NCI-H526 (cell line): ENCODE results near the gene GAP43.
"Not testable (repeated sequence)": the region's sequence is repeated elsewhere in the genome, so short reads cannot be mapped to it uniquely, and the experiment has no call there.

Source experiments
- DNase-seq, 2 experiments: peaks; one replicate each; lab custom pipeline; 2025; lab: John Stamatoyannopoulos, UW

The GAP43 gene

GRCh38 chr3:115698851-115699591, 75.7 kb downstream of the GAP43 start:
- DNase-seq, result no peak

- no peak for DNase-seq
Observed at GRCh38 chr3:115699706-115700105, 76.4 kb downstream of the GAP43 start.

GRCh38 chr3:115702598-115702997, 79.3 kb downstream of the GAP43 start:
- no peak for DNase-seq

GRCh38 chr3:115704661-115705338, 81.5 kb downstream of the GAP43 start:
- DNase-seq, result no peak

- no peak for DNase-seq
Observed at GRCh38 chr3:115706311-115706829, 83.1 kb downstream of the GAP43 start.

GRCh38 chr3:115708540-115708939, 85.2 kb downstream of the GAP43 start:
- no peak for DNase-seq

GRCh38 chr3:115709093-115709492, 85.8 kb downstream of the GAP43 start:
- DNase-seq, result no peak

GRCh38 chr3:115709931-115710330, 86.6 kb downstream of the GAP43 start:
- DNase-seq, result no peak

- DNase-seq, result no peak
Observed at GRCh38 chr3:115710799-115711198, 87.5 kb downstream of the GAP43 start.

GRCh38 chr3:115712871-115713270, 89.6 kb downstream of the GAP43 start:
- DNase-seq, result no peak

- DNase-seq, result no peak
Observed at GRCh38 chr3:115713284-115713683, 90.0 kb downstream of the GAP43 start.

GRCh38 chr3:115715241-115715745, 92.0 kb downstream of the GAP43 start:
- no peak for DNase-seq

- DNase-seq, result no peak
Observed at GRCh38 chr3:115720983-115721382, 97.7 kb downstream of the GAP43 start.

GRCh38 chr3:115725800-115726199, 102.5 kb downstream of the GAP43 start:
- no peak for DNase-seq

- no peak for DNase-seq
Observed at GRCh38 chr3:115727135-115727534, 103.8 kb downstream of the GAP43 start.

- DNase-seq, result no peak
Observed at GRCh38 chr3:115728013-115728412, 104.7 kb downstream of the GAP43 start.

GRCh38 chr3:115736341-115736740, 113.0 kb downstream of the GAP43 start:
- not testable (repeated sequence) for DNase-seq

GRCh38 chr3:115741650-115742049, 118.3 kb downstream of the GAP43 start:
- DNase-seq, result no peak

- not testable (repeated sequence) for DNase-seq
Observed at GRCh38 chr3:115744516-115744915, 121.2 kb downstream of the GAP43 start.

GRCh38 chr3:115752978-115753377, 129.7 kb downstream of the GAP43 start:
- DNase-seq, result not testable (repeated sequence)

- no peak for DNase-seq
Observed at GRCh38 chr3:115758076-115758763, 134.9 kb downstream of the GAP43 start.

GRCh38 chr3:115760716-115761115, 137.4 kb downstream of the GAP43 start:
- no peak for DNase-seq

- no peak for DNase-seq
Observed at GRCh38 chr3:115761927-115762305, 138.6 kb downstream of the GAP43 start.
